Astrocyte (in vitro differentiated cells and primary cell): ENCODE data around the gene ABCF2. TPM values are rescaled to one million over a fixed set of nuclear protein-coding genes. Genes with fewer than 3 reads are reported as not detected.

Source experiments
- DNase-seq: peaks from one replicate; pipeline ENCODE4 v3.0.0-alpha.2; 2010; ENCODE audit warnings: low read depth
- FAIRE-seq: peaks from 2 replicates; lab custom pipeline; 2011; peaks lifted over from hg19 to GRCh38; lab: Jason Lieb, UNC
- H2AFZ ChIP-seq: 2 replicates; pipeline ENCODE4 v1.6.0; 2012; ENCODE audit warnings: low read depth, low read length, inconsistent platforms
- H3K27ac ChIP-seq: 2 replicates; pipeline ENCODE4 v1.5.1; 2011; ENCODE audit warnings: low read depth, low read length, inconsistent platforms
- H3K27me3 ChIP-seq: 2 replicates; pipeline ENCODE4 v1.6.0; 2011; ENCODE audit warnings: low read length, inconsistent platforms; ENCODE audit not compliant: insufficient read depth
- H3K36me3 ChIP-seq: 2 replicates; pipeline ENCODE4 v1.5.1; 2011; ENCODE audit warnings: low read length, inconsistent platforms; ENCODE audit not compliant: insufficient read depth
- H3K4me1 ChIP-seq: 2 replicates; pipeline ENCODE4 v1.5.1; 2011; ENCODE audit warnings: low read length, inconsistent platforms; ENCODE audit not compliant: insufficient read depth
- H3K4me2 ChIP-seq: 2 replicates; pipeline ENCODE4 v1.6.0; 2012; ENCODE audit warnings: low read length, inconsistent platforms
- H3K4me3 ChIP-seq: 2 replicates; pipeline ENCODE4 v1.5.1; 2011; ENCODE audit warnings: low read depth, mild to moderate bottlenecking, low read length, inconsistent platforms; ENCODE audit not compliant: insufficient read depth
- H3K79me2 ChIP-seq: 2 replicates; pipeline ENCODE4 v1.6.0; 2012; ENCODE audit warnings: mild to moderate bottlenecking, low read length, inconsistent platforms; ENCODE audit not compliant: insufficient read depth
- H3K9ac ChIP-seq: 2 replicates; pipeline ENCODE4 v1.6.0; 2012; ENCODE audit warnings: mild to moderate bottlenecking, low read length, inconsistent platforms
- H3K9me3 ChIP-seq: 2 replicates; pipeline ENCODE4 v1.5.1; 2012; ENCODE audit warnings: low read depth, mild to moderate bottlenecking, low read length, inconsistent platforms; ENCODE audit not compliant: insufficient read depth
- H4K20me1 ChIP-seq: 2 replicates; pipeline ENCODE4 v1.6.0; 2012; ENCODE audit warnings: low read length, inconsistent platforms; ENCODE audit not compliant: insufficient read depth
- H3K27ac Mint-ChIP-seq: one replicate; pipeline ENCODE4 v1.8.0; 2021; ENCODE audit warnings: mild to moderate bottlenecking, mixed read lengths; ENCODE audit not compliant: unreplicated experiment
- H3K27me3 Mint-ChIP-seq: one replicate; pipeline ENCODE4 v1.8.0; 2021; ENCODE audit warnings: low read depth, mixed read lengths; ENCODE audit not compliant: unreplicated experiment
- H3K36me3 Mint-ChIP-seq: one replicate; pipeline ENCODE4 v1.8.0; 2021; ENCODE audit warnings: low read depth, mixed read lengths; ENCODE audit not compliant: unreplicated experiment
- H3K4me1 Mint-ChIP-seq: one replicate; pipeline ENCODE4 v1.8.0; 2021; ENCODE audit warnings: low read depth, mixed read lengths; ENCODE audit not compliant: unreplicated experiment
- H3K4me3 Mint-ChIP-seq: one replicate; pipeline ENCODE4 v1.8.0; 2021; ENCODE audit warnings: mild to moderate bottlenecking, moderate library complexity, mixed read lengths; ENCODE audit not compliant: unreplicated experiment
- H3K9me3 Mint-ChIP-seq: one replicate; pipeline ENCODE4 v1.8.0; 2021; ENCODE audit warnings: mild to moderate bottlenecking, mixed read lengths; ENCODE audit not compliant: unreplicated experiment
- CTCF ChIP-seq: IDR thresholded peaks from 2 replicates; pipeline ENCODE4 v1.5.1; 2011; ENCODE audit warnings: low read depth, mild to moderate bottlenecking, inconsistent platforms, low read length, moderate library complexity; ENCODE audit not compliant: insufficient read depth
- EZH2 ChIP-seq: IDR thresholded peaks from 2 replicates; pipeline ENCODE4 v1.6.1; 2012; ENCODE audit warnings: mild to moderate bottlenecking, low read length, inconsistent platforms; ENCODE audit not compliant: insufficient read depth
- total RNA-seq: library from RNA; stranded (reverse); gene quantifications from 2 replicates; pipeline ENCODE4 v1.2.1, GENCODE V29; 2021

The ABCF2 gene
- total RNA-seq, 1 donor from 2014 or later, result 53.2 TPM

GRCh38 chr7:151271699-151272355, 44.8 kb upstream of the ABCF2 start:
- Mint-ChIP-seq H3K9me3 (peaks cover 9% of the 10 kb centered on the region), H3K36me3 (peaks cover 9% of the 10 kb centered on the region), H3K27ac (no peak overlapping the region), H3K4me1 (no peaks in the 10 kb centered on the region), H3K4me3 (no peak overlapping the region), H3K27me3 (peaks cover 59% of the 10 kb centered on the region)
- no peak overlapping the region for H3K4me2 ChIP-seq
- no peak overlapping the region for H2AFZ ChIP-seq
- H3K9ac ChIP-seq, result no peak overlapping the region
- H3K4me1 ChIP-seq, result no peaks in the 10 kb centered on the region
- H4K20me1 ChIP-seq, result no peaks in the 10 kb centered on the region
- peaks cover 5% of the 10 kb centered on the region for H3K27me3 ChIP-seq
- FAIRE-seq, result no peak
- no peaks in the 10 kb centered on the region for H3K79me2 ChIP-seq
- TF ChIP-seq EZH2 (no peak), CTCF (no peak)
- H3K27ac ChIP-seq, result no peak overlapping the region
- H3K9me3 ChIP-seq, result no peaks in the 10 kb centered on the region
- no peak for DNase-seq
- H3K4me3 ChIP-seq, result no peak overlapping the region
- no peaks in the 10 kb centered on the region for H3K36me3 ChIP-seq

- Histone ChIP-seq H4K20me1 (no peaks in the 10 kb centered on the region), H3K36me3 (no peaks in the 10 kb centered on the region), H3K4me2 (no peak overlapping the region), H3K27ac (no peak overlapping the region), H3K27me3 (peaks cover 5% of the 10 kb centered on the region), H3K4me3 (no peak overlapping the region), H3K9me3 (no peaks in the 10 kb centered on the region), H3K79me2 (no peaks in the 10 kb centered on the region), H2AFZ (no peak overlapping the region), H3K4me1 (no peaks in the 10 kb centered on the region), H3K9ac (no peak overlapping the region)
- TF ChIP-seq EZH2 (no peak), CTCF (no peak)
- no peak for DNase-seq
- Mint-ChIP-seq H3K27ac (peak overlapping the region; percentile 29), H3K27me3 (peaks cover 48% of the 10 kb centered on the region), H3K36me3 (peaks cover 9% of the 10 kb centered on the region), H3K4me3 (no peak overlapping the region), H3K9me3 (peaks cover 9% of the 10 kb centered on the region), H3K4me1 (no peaks in the 10 kb centered on the region)
- no peak for FAIRE-seq
Measured at GRCh38 chr7:151269511-151269910, 42.5 kb upstream of the ABCF2 start.

- H3K4me1 ChIP-seq, result no peaks in the 10 kb centered on the region
- H3K9me3 Mint-ChIP-seq, result peaks cover 4% of the 10 kb centered on the region
- DNase-seq (no peak), FAIRE-seq (no peak)
- no peaks in the 10 kb centered on the region for H3K79me2 ChIP-seq
- H3K27ac ChIP-seq, result no peak overlapping the region
- H3K4me2 ChIP-seq, result no peak overlapping the region
- H3K4me3 Mint-ChIP-seq, result no peak overlapping the region
- no peaks in the 10 kb centered on the region for H3K4me1 Mint-ChIP-seq
- H3K9ac ChIP-seq, result no peak overlapping the region
- H2AFZ ChIP-seq, result no peak overlapping the region
- H3K36me3 Mint-ChIP-seq, result peaks cover 6% of the 10 kb centered on the region
- peaks cover 9% of the 10 kb centered on the region for H3K27me3 ChIP-seq
- H3K9me3 ChIP-seq, result no peaks in the 10 kb centered on the region
- H3K4me3 ChIP-seq, result no peak overlapping the region
- H4K20me1 ChIP-seq, result no peaks in the 10 kb centered on the region
- peaks cover 51% of the 10 kb centered on the region for H3K27me3 Mint-ChIP-seq
- no peak for TF ChIP-seq EZH2
- TF ChIP-seq CTCF, result no peak
- H3K36me3 ChIP-seq, result no peaks in the 10 kb centered on the region
- H3K27ac Mint-ChIP-seq, result no peak overlapping the region
Measured at GRCh38 chr7:151265351-151265931, 38.4 kb upstream of the ABCF2 start.
